HAP-1 (cell line): Measurements from ENCODE around the gene LRGUK.
A peak's percentile ranks its signal among the peaks of the same experiment; 100 is the strongest.
"Not testable (repeated sequence)": the region's sequence is repeated elsewhere in the genome, so short reads cannot be mapped to it uniquely, and the experiment has no call there.

ENCODE experiments used
- DNase-seq, 2 experiments: peaks; one replicate each; pipeline ENCODE4 v3.0.0-alpha.2; 2016 to 2020; ENCODE audit warnings: low spot score in 2 of 2
- H3K27me3 ChIP-seq: fragments of 250-450 bp; sonication (Bioruptor Pico); 2 replicates; pipeline ENCODE4 v1.5.1; 2020; ENCODE audit warnings: low read depth, mild to moderate bottlenecking, moderate library complexity
- H3K36me3 ChIP-seq: fragments of 250-450 bp; sonication (Bioruptor Pico); replicated peaks from 2 replicates; pipeline ENCODE4 v1.5.1; 2020; ENCODE audit warnings: mild to moderate bottlenecking
- H3K4me1 ChIP-seq: fragments of 250-450 bp; sonication (Bioruptor Pico); 2 replicates; pipeline ENCODE4 v1.5.1; 2020; ENCODE audit warnings: mild to moderate bottlenecking
- H3K4me3 ChIP-seq: fragments of 250-450 bp; sonication (Bioruptor Pico); 2 replicates; pipeline ENCODE4 v1.5.1; 2020; ENCODE audit warnings: mild to moderate bottlenecking, moderate library complexity
- H3K9me3 ChIP-seq: fragments of 250-450 bp; sonication (Bioruptor Pico); 2 replicates; pipeline ENCODE4 v1.5.1; 2020; ENCODE audit warnings: mild to moderate bottlenecking, moderate library complexity
- in situ Hi-C: fragments of 300-500 bp; cut with MboI; formaldehyde crosslinking; loops from 3 replicates; pipeline ENCODE4 v1.14.3; 2020; ENCODE audit warnings: low sequenced_read_pairs, inconsistent platforms, mixed read lengths

LRGUK gene

DNA sequence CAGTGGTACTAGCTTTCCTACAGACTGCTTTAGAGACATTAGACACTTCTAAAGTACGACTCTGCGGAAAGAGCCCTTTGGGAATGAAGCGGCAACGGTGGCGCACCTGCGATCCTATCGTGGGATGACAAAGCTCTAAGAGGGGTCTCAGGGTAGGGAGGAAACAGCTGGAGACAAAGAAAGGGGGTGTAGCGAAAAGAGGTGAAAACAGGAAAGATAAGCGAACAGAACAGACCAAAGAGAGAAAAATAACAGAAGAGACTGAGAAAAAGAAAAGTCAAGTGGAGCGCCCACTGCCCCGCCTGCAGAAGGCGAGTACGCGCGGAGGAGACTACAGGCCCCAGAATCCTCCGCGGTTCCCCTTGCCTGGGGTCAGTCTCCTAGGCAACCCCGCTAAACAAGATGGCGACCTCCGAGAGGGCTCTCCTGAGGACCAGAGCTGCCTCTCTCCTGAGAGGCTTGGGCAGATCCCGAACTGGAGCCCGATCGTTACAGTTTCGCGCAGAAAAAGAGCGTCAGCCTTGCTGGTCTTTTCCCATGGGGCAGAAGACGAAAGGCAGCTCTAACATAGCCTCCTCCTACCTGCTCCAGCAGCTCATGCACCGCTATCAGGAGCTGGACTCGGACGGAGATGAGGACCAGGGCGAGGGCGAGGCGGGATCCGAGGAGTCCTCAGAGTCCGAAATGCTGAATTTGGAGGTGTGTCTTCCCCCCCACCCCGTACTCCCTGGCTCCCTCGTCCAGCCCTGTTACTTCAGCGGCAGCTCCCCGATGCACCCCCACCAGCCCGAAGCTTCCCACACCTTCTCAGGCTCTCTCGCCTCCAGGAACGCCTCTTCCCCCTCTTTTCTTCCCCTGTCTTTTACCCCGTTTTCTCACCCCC, at the start of gene LRGUK:
TSS of gene LRGUK (plus strand) at position 375 of the 883 bp plus-strand sequence. CDS start at position 403, 28 bp downstream.
- no peaks in the 10 kb centered on the region for H3K36me3 ChIP-seq
- no peaks in the 10 kb centered on the region for H3K9me3 ChIP-seq
- peaks cover 32% of the 10 kb centered on the region for H3K4me1 ChIP-seq
- DNase-seq, result peak; percentile 79 to 92
- H3K27me3 ChIP-seq, result peaks cover 12% of the 10 kb centered on the region
- H3K4me3 ChIP-seq, result peak within 1 kb of the TSS; percentile 44
- in situ Hi-C loops, result no loop called here

- H3K4me3 ChIP-seq, in situ Hi-C loops, DNase-seq, H3K9me3 ChIP-seq, H3K27me3 ChIP-seq, H3K4me1 ChIP-seq, H3K36me3 ChIP-seq: not testable (repeated sequence)
Observed at GRCh38 chr7:134077560-134077959, 49.6 kb upstream of the LRGUK start.

DNA sequence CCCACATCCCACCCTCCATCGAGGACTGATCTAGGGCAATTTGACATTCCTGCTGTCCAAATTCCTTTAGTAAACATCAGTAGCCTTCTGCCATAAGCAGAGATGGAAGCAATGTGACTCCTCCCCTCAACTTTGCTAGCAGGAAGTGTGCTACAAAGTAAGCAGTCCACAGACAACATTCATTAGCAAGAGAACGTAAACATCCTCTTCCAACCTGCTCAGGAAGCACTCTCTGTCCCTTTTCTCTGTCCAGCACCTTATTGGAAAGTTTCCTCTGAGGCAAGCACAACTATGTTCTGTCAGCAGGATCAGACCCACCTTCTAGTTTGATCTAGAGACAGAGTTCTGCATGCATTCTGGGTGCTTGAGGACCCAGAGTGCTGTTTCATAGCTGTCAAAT, 48.1 kb upstream of the LRGUK start:
- DNase-seq, result no peak
- no peaks in the 10 kb centered on the region for H3K36me3 ChIP-seq
- no peaks in the 10 kb centered on the region for H3K4me1 ChIP-seq
- H3K9me3 ChIP-seq, result no peaks in the 10 kb centered on the region
- no peaks in the 10 kb centered on the region for H3K27me3 ChIP-seq
- in situ Hi-C loops, result no loop called here
- H3K4me3 ChIP-seq, result no peak overlapping the region

DNA sequence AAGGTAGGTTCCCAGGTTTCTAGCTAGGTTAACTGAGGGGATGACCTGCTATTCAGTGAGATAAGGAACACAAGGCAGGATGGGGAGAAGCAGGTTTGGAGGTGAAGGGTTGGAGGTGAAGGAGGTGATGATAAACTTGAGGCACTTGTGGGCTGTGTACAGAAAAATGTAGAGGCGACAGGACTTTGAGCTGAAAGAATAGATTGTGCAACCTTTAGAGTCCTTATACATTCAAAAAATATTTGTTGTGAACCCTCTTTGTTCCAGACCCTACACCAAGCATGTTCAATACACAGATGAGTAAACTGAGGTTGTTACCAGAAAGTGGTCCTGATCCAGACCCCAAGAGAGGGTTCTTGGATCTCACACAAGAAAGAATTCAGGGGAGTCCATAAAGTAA, 45.4 kb upstream of the LRGUK start:
- no peak for DNase-seq
- no peak overlapping the region for H3K4me3 ChIP-seq
- H3K9me3 ChIP-seq, result no peaks in the 10 kb centered on the region
- no peaks in the 10 kb centered on the region for H3K27me3 ChIP-seq
- no peaks in the 10 kb centered on the region for H3K4me1 ChIP-seq
- no peaks in the 10 kb centered on the region for H3K36me3 ChIP-seq
- in situ Hi-C loops, result no loop called here

GRCh38 chr7:134083766-134084487, 43.2 kb upstream of the LRGUK start:
- H3K36me3 ChIP-seq, result no peaks in the 10 kb centered on the region
- no peak overlapping the region for H3K4me3 ChIP-seq
- DNase-seq, result no peak
- peaks cover under 1% of the 10 kb centered on the region; the same call in 1 of the 2 replicates for H3K9me3 ChIP-seq
- in situ Hi-C loops, result no loop called here
- H3K27me3 ChIP-seq, result no peaks in the 10 kb centered on the region
- no peaks in the 10 kb centered on the region for H3K4me1 ChIP-seq

DNA sequence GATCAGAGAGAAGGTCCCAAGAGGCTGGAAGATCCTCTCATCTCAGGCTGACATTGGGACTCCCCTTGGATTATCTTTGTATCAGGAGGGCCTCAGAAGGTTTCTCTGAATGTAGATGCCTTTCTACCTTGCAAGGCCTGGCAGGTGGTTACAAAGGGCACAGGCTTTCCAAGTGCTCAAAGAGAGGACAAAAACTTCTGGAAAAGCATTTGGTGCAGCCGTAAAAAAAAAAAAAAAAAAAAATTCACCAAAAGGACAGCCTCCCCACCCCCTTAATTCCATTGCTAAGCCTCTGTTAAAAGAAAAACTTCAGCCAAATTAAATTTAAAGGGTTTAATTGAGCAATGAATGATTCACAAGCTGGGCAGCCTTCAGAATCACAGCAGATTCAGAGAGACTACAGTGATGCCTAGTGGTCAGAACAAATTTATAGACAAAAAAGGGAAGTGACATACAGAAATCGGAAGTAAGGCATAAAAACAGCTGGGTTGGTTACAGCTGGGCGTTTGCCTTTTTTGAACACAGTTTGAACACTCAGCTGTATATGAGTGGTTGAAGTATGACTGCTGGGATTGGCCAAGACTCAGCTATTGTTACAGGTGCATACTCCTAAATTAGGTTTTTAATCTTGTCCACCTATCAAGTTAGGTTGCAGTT, 42.5 kb upstream of the LRGUK start:
- DNase-seq, result no peak
- H3K36me3 ChIP-seq, result no peaks in the 10 kb centered on the region
- no peaks in the 10 kb centered on the region for H3K27me3 ChIP-seq
- no peak overlapping the region for H3K4me3 ChIP-seq
- in situ Hi-C loops, result no loop called here
- H3K4me1 ChIP-seq, result no peaks in the 10 kb centered on the region
- H3K9me3 ChIP-seq, result peaks cover 7% of the 10 kb centered on the region

GRCh38 chr7:134085311-134085710, 41.8 kb upstream of the LRGUK start:
- H3K4me1 ChIP-seq, result no peaks in the 10 kb centered on the region
- peaks cover 12% of the 10 kb centered on the region for H3K9me3 ChIP-seq
- no peak overlapping the region for H3K4me3 ChIP-seq
- no peak for DNase-seq
- H3K36me3 ChIP-seq, result no peaks in the 10 kb centered on the region
- in situ Hi-C loops, result no loop called here
- H3K27me3 ChIP-seq, result no peaks in the 10 kb centered on the region

- in situ Hi-C loops, result no loop called here
- no peaks in the 10 kb centered on the region for H3K4me1 ChIP-seq
- no peak for DNase-seq
- H3K4me3 ChIP-seq, result no peak overlapping the region
- no peaks in the 10 kb centered on the region for H3K36me3 ChIP-seq
- no peaks in the 10 kb centered on the region for H3K27me3 ChIP-seq
- peaks cover 12% of the 10 kb centered on the region for H3K9me3 ChIP-seq
Observed at GRCh38 chr7:134086998-134087735, 40.0 kb upstream of the LRGUK start.

DNA sequence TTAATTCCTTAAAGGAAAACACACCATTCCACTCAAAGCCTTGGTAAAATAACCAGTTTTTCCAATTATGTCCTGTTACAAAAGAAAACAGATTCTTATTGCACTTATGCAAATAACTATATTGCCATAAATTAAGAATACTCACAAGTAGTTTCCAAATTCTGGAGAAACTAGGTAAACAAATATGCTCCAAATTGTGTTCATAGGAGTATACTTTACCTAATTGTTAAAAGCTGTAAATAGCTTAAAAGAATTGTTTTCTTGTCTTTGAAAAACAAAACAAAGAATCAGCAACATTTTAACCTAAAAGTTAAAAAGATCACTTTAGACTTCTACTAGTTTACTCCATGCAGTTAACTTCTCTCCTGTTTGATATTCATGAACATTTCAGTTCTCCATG, 38.9 kb upstream of the LRGUK start:
- DNase-seq, result no peak
- H3K4me3 ChIP-seq, result no peak overlapping the region
- no peaks in the 10 kb centered on the region for H3K27me3 ChIP-seq
- no peaks in the 10 kb centered on the region for H3K4me1 ChIP-seq
- H3K9me3 ChIP-seq, result peaks cover 12% of the 10 kb centered on the region
- in situ Hi-C loops, result no loop called here
- no peaks in the 10 kb centered on the region for H3K36me3 ChIP-seq

GRCh38 chr7:134089446-134089845, 37.7 kb upstream of the LRGUK start:
- H3K27me3 ChIP-seq, result peaks cover 5% of the 10 kb centered on the region; the same call in 1 of the 2 replicates
- H3K36me3 ChIP-seq, result no peaks in the 10 kb centered on the region
- DNase-seq, result no peak
- peaks cover 14% of the 10 kb centered on the region for H3K9me3 ChIP-seq
- no peak overlapping the region for H3K4me3 ChIP-seq
- no peaks in the 10 kb centered on the region for H3K4me1 ChIP-seq
- in situ Hi-C loops, result no loop called here

DNA sequence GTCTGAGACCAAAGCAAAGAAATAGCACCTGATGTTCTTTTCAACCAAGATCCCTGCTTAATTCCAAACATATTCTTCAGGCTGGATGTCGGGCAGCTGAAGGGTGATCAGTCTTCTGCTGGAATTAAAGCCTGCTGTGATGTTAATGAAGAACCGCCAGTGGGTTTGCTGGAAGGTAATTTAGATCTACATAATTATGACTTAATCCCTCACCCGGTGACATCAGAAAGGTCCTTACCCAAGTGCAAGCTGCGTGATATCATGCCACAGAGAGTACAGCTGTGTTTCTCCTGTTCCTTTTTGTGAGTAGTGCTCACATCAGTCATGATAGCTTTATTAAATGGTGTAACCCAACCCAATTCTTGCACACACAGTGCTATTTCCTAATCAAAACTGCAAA, 29.1 kb upstream of the LRGUK start:
- H3K4me3 ChIP-seq, result no peak overlapping the region
- peak in 1 of 2 experiments; percentile 11 for DNase-seq
- peaks cover 8% of the 10 kb centered on the region; the same call in 1 of the 2 replicates for H3K27me3 ChIP-seq
- no peaks in the 10 kb centered on the region for H3K36me3 ChIP-seq
- H3K9me3 ChIP-seq, result peaks cover 2% of the 10 kb centered on the region; the same call in 1 of the 2 replicates
- in situ Hi-C loops, result no loop called here
- H3K4me1 ChIP-seq, result 0 out of 2 replicates have a peak, but pooled peaks cover 4% of the 10 kb centered on the region

DNA sequence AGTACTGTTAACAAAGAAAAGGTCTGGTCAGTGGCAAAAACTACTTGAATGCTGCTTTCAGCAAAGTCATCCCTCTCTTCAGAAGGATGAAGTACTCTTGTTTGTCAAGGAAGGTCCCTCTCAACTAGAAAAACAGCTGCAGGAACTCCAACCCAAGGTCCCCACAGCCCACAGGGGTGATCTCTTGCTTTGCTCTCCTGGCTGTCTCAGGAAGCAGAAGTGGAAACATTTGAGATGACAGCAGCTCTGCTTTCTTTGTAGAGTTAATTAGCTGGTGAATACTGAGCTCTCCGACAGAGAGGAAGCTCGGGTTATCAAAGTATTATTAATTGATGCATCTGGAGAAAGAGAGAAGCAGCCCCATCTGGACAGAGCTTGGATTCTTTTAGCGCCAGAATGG, 25.4 kb upstream of the LRGUK start:
- Histone ChIP-seq H3K36me3 (no peaks in the 10 kb centered on the region), H3K4me1 (peaks cover 18% of the 10 kb centered on the region), H3K4me3 (no peak overlapping the region), H3K9me3 (no peaks in the 10 kb centered on the region), H3K27me3 (no peaks in the 10 kb centered on the region)
- DNase-seq, result no peak
- in situ Hi-C loops, result no loop called here

DNA sequence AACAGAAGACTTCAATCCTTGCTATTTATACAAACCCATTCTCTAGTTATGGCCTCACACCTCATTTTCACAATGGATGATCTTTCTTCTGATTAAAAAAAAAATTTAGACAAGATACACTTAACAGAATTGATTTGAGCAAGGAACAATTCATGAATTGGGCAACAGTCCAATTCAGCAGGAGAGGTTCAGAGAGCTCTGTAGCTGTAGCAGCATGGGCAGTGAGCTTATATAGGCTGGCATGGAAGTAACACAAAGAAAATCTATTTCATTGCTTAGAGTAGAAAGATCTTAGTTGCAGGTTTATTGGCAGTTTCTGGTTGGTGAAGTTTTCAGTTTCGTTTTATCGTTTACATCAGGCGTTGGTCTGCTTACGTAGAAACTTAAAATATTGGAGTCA, 23.0 kb upstream of the LRGUK start:
- no peak for DNase-seq
- in situ Hi-C loops, result no loop called here
- no peaks in the 10 kb centered on the region for H3K27me3 ChIP-seq

More for the DNA sequence above, 23.0 kb upstream of the LRGUK start:
- Histone ChIP-seq H3K4me3 (no peak overlapping the region), H3K4me1 (peaks cover 14% of the 10 kb centered on the region), H3K9me3 (no peaks in the 10 kb centered on the region), H3K36me3 (no peaks in the 10 kb centered on the region)
